Activated CD4-positive, alpha-beta T cell treated with anti-CD3 and anti-CD28 coated beads, Interleukin-2, Interleukin-6, amounts not matched to agents 100 ng/mL and 50 ng/mL, durations not matched to agents 16 hours and 8 hours (primary cell): ENCODE data around the gene ATG16L1.
"Not testable (repeated sequence)": the region's sequence is repeated elsewhere in the genome, so short reads cannot be mapped to it uniquely, and the experiment has no call there.

Experiments used
- DNase-seq: peaks from one replicate; pipeline ENCODE4 v3.0.0-alpha.2; 2020

The ATG16L1 gene

DNA sequence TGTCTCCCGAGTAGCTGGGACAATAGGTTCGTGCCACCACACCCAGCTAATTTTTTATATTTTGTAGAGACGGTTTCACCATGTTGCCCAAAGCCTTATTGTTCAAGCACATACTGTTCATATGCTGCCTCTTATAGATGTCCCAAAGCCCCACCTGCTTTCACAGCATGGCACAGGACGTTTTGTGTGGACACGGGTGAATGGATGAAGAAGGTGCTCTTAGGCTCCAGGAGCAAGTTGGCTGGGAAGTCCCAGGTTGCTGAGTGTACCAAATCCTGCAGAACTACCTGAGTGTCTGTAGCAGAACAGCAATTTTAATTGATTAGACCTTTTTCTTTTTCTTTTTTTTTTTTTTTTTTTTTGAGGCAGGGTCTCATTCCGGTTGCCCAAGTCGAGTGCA, 45.6 kb downstream of the ATG16L1 start:
- no peak for DNase-seq

DNA sequence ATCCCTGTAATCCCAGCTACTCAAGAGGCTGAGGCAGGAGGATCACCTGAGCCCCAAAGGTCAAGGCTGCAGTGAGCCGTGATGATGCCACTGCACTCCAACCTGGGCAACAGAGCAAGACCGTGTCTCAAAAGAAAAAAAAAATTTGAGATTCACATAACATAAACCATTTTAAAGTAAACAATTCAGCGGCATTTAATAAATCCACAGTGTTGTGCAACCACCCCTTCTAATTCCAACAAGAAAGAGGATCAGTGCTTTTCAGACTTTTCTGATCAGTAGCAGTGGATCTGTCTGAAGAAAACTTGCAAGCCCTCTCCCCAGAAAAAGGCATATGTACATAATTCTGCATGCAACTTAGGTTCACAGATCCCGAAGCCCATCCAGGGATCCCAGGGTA, 48.9 kb downstream of the ATG16L1 start:
- no peak for DNase-seq

DNA sequence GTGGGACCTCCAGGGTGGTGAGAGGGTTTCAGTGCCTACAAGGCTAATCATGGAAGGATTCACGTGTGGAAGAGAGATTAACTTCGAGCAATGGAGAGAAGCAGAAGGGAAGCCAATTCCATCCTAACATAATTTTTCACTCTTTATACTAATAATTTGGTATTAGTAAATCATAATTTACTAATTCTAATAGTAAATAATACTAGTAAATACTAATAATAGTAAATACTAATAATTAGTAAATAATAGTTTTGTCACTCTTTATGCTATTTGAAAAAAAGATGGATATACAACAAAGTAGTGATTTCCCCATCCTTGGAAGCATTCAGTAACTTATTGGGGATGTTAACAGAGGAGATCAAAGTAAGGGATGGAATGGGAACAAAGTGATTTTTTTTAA, 49.8 kb downstream of the ATG16L1 start:
- DNase-seq: no peak

DNA sequence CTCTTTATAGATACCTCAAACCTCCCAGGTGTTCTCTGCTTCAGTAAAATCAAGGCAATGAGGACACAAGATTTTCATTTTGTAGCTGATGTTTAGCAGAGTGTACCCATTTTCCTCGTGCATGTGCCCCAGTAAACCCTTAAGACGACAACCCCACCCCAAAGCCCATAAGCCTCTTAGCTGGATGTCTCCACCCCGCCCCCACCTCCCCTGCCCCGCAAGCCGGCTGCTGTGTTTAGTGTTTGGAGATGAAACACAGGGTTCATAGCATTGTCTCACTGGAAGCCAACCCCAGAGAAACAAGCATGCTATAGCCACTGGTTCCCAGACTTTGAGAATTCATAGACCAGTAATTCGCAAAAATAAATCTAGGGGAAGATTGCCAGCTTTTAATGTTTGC, 50.3 kb downstream of the ATG16L1 start:
- no peak for DNase-seq

DNA sequence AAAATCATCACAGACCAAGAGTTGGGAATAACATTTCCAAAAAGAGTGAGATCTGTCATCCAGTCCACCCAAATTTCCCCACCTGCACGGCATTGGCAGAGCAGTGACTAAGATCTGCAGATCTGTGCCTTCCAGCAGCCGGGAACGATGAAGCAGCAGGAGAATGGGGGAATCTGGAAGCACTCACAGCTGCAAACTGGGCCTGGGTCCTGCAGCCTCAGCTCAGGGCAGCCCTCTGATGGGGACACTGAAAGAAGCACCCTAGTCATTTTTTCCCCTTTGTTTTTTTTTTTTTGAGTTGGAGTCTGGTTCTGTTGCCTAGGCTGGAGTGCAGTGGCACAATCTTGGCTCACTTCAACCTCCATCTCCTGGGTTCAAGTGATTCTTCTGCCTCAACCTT, 51.8 kb downstream of the ATG16L1 start:
- no peak for DNase-seq

DNA sequence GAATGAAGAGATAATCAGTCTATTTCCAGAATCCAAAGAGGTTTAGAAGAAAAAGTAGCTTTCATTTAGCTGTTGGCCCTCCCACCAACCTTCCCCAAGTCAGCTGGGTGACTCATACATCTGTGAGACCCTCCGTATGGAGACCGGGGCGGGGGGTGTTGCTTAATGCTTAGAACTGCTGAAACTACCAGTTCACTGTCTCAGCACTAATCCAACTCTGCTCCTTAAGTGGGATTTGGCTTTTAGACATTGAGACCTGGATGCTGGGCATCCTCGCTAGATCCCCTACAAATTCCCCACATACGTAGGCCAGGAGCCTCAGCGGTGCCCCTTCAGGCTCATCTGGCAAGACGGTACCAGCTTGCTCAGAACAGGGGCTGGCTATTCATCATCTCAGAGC, 56.1 kb downstream of the ATG16L1 start, which contains the start of gene SAG:
Gene SAG, plus strand, starts transcription at position 252 of the 400 bp plus-strand sequence. CDS start 1,374 bp downstream, outside the sequence.
- no peak for DNase-seq

DNA sequence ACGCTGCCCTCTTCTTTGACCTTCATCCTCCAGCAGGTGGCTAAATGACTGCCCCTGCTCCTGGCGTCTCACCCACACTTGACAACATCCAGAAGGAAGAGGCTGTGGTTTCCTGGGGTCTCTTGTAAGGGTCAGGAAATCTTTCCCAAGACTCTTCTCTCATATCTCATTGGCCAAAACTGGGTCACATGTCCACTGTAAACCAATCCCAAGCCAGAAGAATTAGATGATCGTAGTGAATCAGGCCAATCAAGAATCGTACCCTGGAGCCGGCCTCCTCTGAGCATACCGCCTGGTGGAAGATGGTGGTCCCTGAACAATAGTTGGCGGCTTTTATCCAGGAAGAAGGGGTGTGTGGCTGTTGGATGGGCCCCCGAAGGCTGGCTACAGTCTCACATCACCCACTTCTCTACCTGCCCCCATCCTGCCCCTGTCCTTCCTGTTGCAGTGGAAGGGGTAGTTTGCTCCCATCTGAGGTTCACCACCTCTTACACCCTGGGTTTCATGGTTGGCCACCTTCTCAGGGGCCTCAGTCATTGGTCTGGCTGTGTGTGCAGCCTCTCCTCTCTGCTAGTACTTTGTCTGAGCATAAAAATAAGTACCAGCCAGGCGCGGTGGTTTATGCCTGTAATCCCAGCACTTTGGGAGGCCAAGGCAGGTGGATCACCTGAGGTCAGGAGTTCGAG, 59.9 kb downstream of the ATG16L1 start:
- no peak for DNase-seq

DNA sequence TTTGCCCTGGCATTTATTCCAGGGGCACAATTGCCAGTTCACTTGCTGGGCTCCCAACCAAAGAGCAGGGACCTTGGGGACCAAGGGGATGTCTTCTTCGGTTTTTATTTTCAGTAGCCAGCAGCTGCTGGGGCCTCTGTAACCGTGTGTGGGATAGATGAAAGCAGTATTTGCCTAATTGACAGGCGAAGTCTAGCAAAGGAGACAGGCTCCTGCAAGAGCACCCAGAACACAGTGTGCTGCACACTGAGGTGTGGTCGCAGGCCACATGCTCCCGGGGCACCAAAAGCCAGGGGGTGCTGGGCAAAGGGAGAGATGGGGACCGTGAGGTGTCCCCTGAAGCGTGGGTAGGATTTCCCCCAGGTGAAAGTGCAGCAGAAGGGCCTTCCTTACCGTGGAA, 61.4 kb downstream of the ATG16L1 start:
- DNase-seq: no peak

DNA sequence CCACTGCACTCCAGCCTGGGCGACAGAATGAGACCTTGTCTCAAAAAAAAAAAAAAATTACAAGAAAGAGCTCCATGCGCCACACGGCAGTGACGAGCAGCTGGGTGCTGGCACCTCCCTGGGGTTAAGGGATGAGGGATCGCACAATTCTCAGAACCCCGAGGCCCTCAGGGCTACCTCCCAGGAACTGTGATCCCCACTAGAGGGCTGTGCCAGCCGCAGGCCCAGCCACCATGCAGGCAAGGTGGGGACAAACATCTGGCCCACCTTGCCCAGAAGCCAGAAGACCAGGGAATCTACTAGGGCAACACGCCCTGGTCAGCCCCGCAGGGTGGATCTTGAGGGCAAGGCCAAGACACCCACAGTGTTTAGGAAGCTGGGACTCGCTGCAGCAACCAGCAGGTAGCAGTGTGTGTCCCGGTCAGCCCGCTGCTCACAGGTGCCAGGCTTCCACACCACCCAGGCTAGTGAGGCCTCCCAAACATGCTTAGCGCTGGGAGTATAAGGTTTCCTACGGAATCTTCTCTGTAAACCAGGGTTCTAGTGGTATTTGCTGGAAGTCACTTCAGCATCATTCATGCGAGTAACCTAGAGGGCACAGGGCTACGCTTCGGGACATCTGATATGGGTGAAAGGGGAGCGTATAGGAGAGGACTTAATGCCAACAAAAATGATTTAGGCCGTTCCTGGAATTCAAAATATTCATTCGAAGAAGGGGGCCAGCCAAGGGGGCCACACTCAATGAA, 62.9 kb downstream of the ATG16L1 start:
- DNase-seq: no peak

DNA sequence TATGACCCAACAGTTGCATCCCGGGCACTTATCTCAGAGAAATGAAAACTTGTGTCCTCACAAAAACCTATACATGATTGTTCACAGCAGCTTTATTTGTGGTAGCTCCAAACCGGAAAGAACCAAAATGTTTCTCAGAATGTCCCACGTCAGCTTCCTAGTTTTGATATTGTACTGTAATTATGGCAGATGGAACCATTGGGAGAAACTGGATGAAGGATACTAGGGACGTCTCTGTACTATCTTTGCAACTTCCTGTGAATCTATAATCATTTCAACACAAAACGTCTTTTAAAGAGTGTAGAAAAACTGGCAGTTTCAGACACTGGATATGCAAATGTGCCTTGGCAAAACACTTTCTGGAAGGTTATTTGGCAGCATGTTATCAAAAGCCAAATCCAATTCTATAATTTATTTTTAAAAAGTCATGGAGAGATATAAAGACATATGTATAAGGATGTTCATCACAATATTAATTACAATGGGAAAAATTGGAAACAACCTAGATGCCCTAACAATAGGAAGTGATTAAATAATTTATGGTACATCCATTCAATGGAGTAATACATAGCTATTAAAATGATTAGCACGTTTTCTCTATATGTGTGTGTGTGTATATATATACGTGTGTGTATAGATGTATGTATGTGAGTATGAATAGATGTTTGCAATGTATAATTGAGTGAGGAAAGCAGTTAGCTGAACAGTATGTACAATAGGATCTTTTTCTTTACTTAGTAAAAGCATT, 65.9 kb downstream of the ATG16L1 start:
- DNase-seq: no peak

DNA sequence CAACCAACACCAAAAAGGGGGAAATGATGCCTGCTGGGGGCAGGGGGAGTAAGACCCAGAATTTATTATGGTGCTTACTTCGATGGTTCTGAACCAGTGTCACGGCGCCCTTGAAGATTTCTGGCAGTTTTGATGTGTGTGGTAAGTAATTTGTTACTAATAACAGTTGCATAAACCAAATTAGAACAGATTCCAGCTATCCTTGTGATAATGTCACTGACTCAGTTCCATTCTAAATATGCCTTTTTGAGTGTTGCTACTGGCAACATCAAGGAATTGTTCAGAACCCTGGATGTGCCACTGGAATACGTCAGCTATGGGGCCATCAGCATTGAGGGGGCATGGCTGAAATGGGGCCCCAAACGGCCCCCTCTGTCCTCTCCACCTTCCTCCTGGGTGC, 67.8 kb downstream of the ATG16L1 start:
- no peak for DNase-seq

DNA sequence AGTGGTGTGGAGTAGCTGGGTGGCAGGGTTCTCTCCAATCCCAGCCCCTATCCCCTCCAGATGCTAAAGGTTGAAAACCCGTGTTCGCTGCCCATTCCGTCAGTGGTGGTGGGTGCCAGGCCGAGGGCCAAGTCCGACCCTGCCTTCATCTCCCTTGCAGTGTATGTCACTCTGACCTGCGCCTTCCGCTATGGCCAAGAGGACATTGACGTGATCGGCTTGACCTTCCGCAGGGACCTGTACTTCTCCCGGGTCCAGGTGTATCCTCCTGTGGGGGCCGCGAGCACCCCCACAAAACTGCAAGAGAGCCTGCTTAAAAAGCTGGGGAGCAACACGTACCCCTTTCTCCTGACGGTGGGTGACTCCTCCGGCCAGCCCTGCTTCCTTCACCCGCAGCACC, 69.0 kb downstream of the ATG16L1 start:
- DNase-seq: no peak

DNA sequence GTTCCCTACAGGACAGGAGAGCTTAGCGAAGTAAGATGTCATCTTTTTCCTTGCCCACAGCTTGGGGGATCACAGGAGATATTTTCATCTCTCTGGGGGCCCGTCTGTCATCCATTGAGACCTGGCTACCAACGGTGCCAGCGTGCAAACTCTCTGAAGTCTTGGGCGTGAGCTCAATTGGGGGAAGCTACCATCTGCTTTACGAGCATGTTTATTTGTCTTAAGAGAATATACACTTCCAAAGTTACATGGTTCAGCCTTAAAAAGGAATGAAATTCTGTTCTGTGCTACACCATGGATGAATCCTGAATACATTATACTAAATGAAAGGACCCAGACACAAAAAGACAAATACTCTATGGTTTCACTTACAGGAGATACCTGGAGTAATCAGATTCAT, 69.7 kb downstream of the ATG16L1 start:
- no peak for DNase-seq

DNA sequence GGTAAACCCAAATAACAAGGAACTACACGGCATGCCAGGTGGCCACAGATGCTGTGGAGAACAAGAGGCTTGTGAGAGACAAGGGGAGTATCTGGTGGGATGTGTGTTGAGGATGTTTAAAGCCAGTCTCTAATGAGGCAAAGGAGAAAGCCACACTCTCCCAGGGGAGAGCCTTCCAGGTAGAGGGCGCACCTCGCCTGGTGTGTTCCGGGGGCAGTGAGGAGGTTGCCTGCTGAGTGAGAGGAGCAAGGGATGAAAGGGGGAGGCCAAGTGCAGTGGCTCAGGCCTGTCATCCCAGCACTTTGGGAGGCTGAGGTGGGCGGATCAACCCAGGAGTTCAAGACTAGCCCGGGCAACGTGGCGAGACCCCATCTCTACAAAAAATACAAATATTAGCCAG, 72.4 kb downstream of the ATG16L1 start:
- DNase-seq: no peak

DNA sequence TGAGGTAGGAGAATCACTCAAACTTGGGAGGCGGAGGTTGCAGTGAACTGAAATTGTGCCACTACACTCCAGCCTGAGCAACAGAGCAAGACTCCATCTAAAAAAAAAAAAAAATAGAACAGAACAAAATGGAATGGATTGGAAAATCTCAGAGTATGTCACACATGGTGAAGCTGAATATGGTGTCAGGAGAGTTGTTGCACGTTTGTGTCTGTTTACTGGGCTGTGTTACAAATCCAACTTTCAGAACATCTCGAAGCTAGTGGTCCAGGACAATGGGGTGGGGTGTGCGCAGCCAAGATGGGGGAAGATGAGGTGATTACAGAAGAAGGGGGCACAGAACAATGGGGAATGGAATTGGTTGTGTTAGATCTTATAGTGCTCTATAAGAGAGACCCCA, 73.8 kb downstream of the ATG16L1 start:
- DNase-seq: no peak

DNA sequence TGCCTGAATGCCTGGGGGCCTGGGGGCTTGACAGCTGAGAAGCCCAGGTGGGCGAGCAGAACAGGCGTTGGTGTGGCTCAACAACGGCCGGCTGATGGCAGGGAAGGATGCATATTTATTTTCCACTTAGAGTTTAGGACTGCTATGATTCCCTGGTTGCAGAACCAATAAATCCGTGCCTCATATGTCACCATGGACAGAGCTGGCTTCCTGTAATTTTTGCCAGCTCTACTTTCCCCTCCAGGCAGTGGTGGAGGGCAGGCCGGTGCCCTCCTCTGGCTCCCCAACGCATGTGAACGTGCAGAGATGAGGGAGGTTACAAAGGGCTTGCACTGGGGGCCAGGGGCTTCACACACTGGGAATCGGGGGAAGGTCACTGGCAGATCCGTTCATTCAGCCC, 74.3 kb downstream of the ATG16L1 start:
- no peak for DNase-seq

DNA sequence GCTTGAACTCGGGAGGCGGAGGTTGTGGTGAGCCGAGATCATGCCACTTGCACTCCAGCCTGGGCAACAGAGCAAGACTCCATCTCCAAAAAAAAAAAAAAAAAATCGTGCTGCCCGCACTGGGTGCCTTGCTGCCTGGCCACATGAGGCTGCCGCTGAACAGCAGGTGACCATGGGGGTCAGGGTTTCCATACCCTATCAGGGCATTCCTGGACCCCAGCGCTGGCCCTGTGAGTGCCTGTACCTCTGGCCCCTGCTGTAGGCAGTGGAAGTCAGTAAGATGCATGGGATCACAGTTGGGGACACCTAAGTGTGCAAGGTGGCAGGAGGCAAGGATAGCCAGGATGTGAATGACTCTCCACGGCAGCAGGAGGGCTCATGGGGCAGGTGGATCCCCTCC, 75.0 kb downstream of the ATG16L1 start:
- no peak for DNase-seq

DNA sequence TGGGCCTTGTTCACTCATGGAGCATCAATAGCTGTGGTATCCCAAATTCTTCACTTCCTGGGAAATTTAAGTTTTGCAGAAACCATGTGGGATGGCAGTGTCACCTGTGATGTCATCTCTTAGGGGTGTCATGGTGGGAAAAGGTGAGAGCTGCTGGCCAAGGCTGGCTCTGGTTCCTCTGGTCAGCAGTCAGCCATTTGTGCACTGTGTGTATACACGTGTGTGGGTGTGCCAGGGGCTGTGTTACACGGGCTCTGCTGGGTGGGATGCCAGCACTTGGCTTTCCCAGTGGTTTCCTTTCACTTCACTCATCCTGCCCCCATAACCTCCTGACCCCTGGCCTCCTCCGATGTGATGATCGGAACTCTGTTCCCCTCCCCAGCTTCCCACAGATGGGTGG, 77.4 kb downstream of the ATG16L1 start:
- no peak for DNase-seq

DNA sequence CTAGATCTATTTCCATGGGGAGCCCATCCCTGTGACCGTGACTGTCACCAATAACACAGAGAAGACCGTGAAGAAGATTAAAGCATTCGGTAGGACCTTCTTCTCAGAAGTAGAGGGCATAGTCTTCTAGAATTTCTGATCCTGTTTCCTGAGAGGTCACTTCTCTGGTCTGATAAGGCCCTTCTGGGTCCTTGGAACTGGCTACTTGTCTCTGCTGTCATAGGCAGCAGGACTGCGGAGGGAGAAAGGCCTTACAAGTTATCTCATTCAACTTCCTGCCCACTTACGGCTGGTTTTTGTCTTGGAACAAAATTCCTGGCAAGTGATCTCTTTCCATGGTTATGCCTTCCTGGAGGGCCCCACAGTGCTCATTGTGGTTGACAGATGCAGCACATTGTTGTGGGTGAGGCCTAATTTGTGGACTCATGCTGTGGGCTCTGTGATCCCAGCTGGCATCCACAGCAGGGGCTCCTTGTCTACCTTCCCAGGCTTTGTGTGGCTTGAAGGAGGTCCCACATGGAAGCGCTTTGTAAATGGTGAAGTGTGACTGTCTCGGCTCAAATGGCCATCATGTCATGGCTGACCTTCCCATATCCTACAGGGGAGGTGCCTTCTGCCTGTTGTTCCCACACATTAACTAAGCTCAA, 78.1 kb downstream of the ATG16L1 start:
- no peak for DNase-seq

DNA sequence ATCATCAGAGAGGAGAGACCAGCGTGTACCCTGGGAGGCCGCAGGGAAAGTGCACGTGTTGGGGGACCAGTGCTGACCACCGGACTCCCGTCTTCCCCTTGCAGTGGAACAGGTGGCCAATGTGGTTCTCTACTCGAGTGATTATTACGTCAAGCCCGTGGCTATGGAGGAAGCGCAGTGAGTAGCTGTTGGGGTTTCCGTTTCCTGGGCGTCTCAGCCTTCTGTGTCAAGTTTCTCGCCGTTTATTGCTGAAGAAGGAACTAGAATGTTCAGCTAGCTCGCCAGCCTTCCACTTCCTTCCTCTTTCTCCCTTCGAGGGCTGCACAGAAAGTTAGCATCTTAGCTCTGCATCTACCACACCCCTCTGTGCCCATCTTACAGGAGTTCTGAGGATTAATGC, 80.1 kb downstream of the ATG16L1 start:
- DNase-seq: peak; percentile 78

DNA sequence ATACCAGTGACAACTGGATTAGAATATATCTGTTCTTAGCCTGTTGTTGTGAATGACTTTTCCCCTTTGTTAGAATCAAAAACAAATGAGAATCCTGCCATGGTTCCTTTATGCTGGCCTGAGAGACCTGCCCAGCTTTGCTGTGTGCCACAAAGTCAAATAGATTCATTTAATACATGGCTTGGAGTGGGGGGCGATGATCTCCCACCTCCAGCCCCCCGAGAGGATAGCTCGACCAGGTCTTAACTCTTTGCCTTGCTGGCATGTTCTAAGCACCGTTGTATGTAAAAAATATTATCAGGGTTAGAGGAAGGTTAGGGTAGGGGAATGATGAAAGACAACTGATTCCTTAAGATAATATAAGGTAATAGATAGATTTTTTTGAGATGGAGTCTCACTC, 80.7 kb downstream of the ATG16L1 start:
- no peak for DNase-seq

DNA sequence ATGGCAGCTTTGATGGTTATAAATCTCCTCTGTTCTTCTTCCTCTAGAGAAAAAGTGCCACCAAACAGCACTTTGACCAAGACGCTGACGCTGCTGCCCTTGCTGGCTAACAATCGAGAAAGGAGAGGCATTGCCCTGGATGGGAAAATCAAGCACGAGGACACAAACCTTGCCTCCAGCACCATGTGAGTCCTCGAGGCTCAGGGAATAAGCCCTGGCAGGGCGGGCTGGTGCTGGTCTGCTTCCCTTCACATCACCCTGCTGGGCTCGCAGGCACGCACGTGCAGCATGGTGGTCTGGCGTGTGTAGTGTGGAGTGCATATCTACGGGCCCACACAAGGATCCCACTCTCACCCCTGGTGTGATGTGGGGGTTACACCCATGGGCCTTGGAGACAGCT, 83.4 kb downstream of the ATG16L1 start:
- DNase-seq: no peak

DNA sequence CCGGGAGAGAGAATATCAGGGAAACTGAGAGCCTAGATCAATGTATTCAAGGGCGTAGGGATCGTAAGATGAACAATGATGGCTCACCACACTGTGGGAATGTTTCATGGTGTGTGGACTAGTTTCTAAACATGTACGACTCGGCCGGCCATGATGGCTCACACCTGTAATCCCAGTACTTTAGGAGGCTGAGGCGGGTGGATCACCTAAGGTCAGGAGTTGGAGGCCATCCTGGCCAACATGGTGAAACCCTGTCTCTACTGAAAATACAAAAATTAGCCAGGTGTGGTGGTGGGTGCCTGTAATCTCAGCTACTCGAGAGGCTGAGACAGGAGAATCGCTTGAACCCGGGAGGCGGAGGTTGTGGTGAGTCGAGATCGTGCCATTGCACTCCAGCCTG, 84.6 kb downstream of the ATG16L1 start:
- not testable (repeated sequence) for DNase-seq

DNA sequence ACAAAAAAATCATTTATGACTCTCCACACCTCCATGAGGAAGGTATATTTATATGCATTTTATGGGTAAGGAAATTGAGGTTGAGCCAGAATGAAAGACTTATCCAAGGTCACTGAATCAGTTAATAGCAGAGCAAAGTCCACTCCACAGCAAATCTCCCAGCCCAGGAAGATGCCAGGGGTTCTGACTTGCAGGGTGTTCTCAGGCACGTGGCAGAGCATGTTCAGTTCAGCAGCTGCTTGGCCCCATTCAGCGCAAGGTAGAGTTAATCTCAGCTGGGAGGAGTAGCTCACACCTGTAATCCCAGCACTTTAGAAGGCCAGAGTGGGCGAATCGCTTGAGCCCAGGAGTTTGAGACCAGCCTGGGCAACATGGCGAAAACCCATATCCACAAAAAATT, 85.1 kb downstream of the ATG16L1 start:
- DNase-seq: no peak
